ENCODE results near the gene RHCE. TPM values are rescaled to one million over a fixed set of nuclear protein-coding genes. Genes with fewer than 3 reads are reported as not detected.
"Not testable (repeated sequence)": the region's sequence is repeated elsewhere in the genome, so short reads cannot be mapped to it uniquely, and the experiment has no call there.

RHCE gene
- total RNA-seq, 8 experiments from 2014 or later, result 0.27 to 11.2 (median 3.3) TPM; not detected in 1

GRCh38 chr1:25341746-25342145 lies 78.9 kb downstream of the RHCE start:
- no peak for ATAC-seq (replicated peaks in 6 of 8)
- in situ Hi-C loops (cut with MboI; ENCODE audit: low pct_unique_long_range_greater_than_20kb in 2 of 9, low sequenced_read_pairs in 9 of 9, unreplicated experiment in 9 of 9), result loop anchor here in 1 of 9 experiments (10.0 kb wide), 1 partner anchor 87 kb away; no protein-coding TSS in a partner anchor
- Histone ChIP-seq H3K4me1 (replicated peaks in 1 of 2) (peaks cover 3 to 14% of the 10 kb centered on the region in 2 donors), H3K4me3 (no peak overlapping the region), H3K27ac (no peak overlapping the region)
- 58 to 96% (median 88%) methylated on average over 1 to 6 of the region's 6 CpGs; no CpG with 5 or more reads in 1 of the 10 experiments for WGBS, 10 experiments

- in situ Hi-C loops (cut with MboI; ENCODE audit: low pct_unique_long_range_greater_than_20kb in 2 of 9, low sequenced_read_pairs in 9 of 9, unreplicated experiment in 9 of 9), result no loop called here
- WGBS, 10 experiments, result 0 to 4% (median 2%) methylated on average over 4 to 6 of the region's 6 CpGs
- Histone ChIP-seq H3K27ac (no peak overlapping the region), H3K4me1 (replicated peaks in 1 of 2) (peaks cover 3 to 14% of the 10 kb centered on the region in 2 donors), H3K4me3 (peak overlapping the region; percentile 71 to 80 (median 73))
- no peak for ATAC-seq (replicated peaks in 6 of 8)
Measured at GRCh38 chr1:25338986-25339385, 81.6 kb downstream of the RHCE start.

GRCh38 chr1:25338188-25338981 lies 82.2 kb downstream of the RHCE start, which contains the start of gene TMEM50A:
TSS of gene TMEM50A (plus strand) at chr1:25338334. CDS start at chr1:25340487, 2,153 bp downstream.
- Histone ChIP-seq H3K4me1 (replicated peaks in 1 of 2) (peaks cover 3 to 14% of the 10 kb centered on the region in 2 donors), H3K4me3 (peak within 1 kb of the TSS; percentile 71 to 83 (median 75)), H3K27ac (peak within 1 kb of the TSS; percentile 87 to 88)
- ATAC-seq (replicated peaks in 6 of 8), result peak; percentile 80 to 88 (median 86)
- WGBS, 10 experiments, result 0 to 7% (median 1%) methylated on average over 3 to 13 of the region's 75 CpGs; no CpG with 5 or more reads in 4 of the 10 experiments
- in situ Hi-C loops (cut with MboI; ENCODE audit: low pct_unique_long_range_greater_than_20kb in 2 of 9, low sequenced_read_pairs in 9 of 9, unreplicated experiment in 9 of 9), result no loop called here

- no CpG with 5 or more reads among the region's 39 CpGs for WGBS, 10 experiments
- peak; percentile 45 to 62 (median 56) for ATAC-seq (replicated peaks in 6 of 8)
- H3K4me3 ChIP-seq, result peak overlapping the region; percentile 71 to 80 (median 73)
- H3K4me1 ChIP-seq (replicated peaks in 1 of 2), result peaks cover 3 to 14% of the 10 kb centered on the region in 2 donors
- in situ Hi-C loops (cut with MboI; ENCODE audit: low pct_unique_long_range_greater_than_20kb in 2 of 9, low sequenced_read_pairs in 9 of 9, unreplicated experiment in 9 of 9); H3K27ac ChIP-seq: not testable (repeated sequence)
Measured at GRCh38 chr1:25337483-25338187, 83.0 kb downstream of the RHCE start.

- in situ Hi-C loops (cut with MboI; ENCODE audit: low pct_unique_long_range_greater_than_20kb in 2 of 9, low sequenced_read_pairs in 9 of 9, unreplicated experiment in 9 of 9); H3K27ac ChIP-seq: not testable (repeated sequence)
- 0 to 10% (median 0%) methylated on average over 1 to 2 of the region's 29 CpGs; no CpG with 5 or more reads in 6 of the 10 experiments for WGBS, 10 experiments
- Histone ChIP-seq H3K4me1 (replicated peaks in 1 of 2) (peaks cover 3 to 14% of the 10 kb centered on the region in 2 donors), H3K4me3 (peak overlapping the region; percentile 55 to 97 (median 83))
- peak; percentile 34 to 56 (median 52) for ATAC-seq (replicated peaks in 6 of 8)
Measured at GRCh38 chr1:25336922-25337354, 83.7 kb downstream of the RHCE start.

- 72% methylated on average over 4 of the region's 5 CpGs; no CpG with 5 or more reads in 9 of the 10 experiments for WGBS, 10 experiments
- in situ Hi-C loops (cut with MboI; ENCODE audit: low pct_unique_long_range_greater_than_20kb in 2 of 9, low sequenced_read_pairs in 9 of 9, unreplicated experiment in 9 of 9); H3K27ac ChIP-seq; H3K4me1 ChIP-seq (replicated peaks in 1 of 2); H3K4me3 ChIP-seq: not testable (repeated sequence)
- peak in 4 of 8 experiments; percentile 25 to 95 (median 90) for ATAC-seq (replicated peaks in 6 of 8)
Measured at GRCh38 chr1:25329950-25330349, 90.7 kb downstream of the RHCE start.

GRCh38 chr1:25329336-25329735 lies 91.3 kb downstream of the RHCE start:
- H3K4me3 ChIP-seq; H3K27ac ChIP-seq; in situ Hi-C loops (cut with MboI; ENCODE audit: low pct_unique_long_range_greater_than_20kb in 2 of 9, low sequenced_read_pairs in 9 of 9, unreplicated experiment in 9 of 9); H3K4me1 ChIP-seq (replicated peaks in 1 of 2); ATAC-seq (replicated peaks in 6 of 8): not testable (repeated sequence)
- WGBS, 10 experiments, result 93 to 94% methylated on average over 2 to 3 of the region's 5 CpGs; no CpG with 5 or more reads in 8 of the 10 experiments

GRCh38 chr1:25328791-25329185 lies 91.8 kb downstream of the RHCE start:
- ATAC-seq (replicated peaks in 6 of 8); in situ Hi-C loops (cut with MboI; ENCODE audit: low pct_unique_long_range_greater_than_20kb in 2 of 9, low sequenced_read_pairs in 9 of 9, unreplicated experiment in 9 of 9); H3K4me1 ChIP-seq (replicated peaks in 1 of 2); H3K4me3 ChIP-seq; H3K27ac ChIP-seq: not testable (repeated sequence)
- no CpG with 5 or more reads among the region's 4 CpGs for WGBS, 10 experiments

GRCh38 chr1:25327864-25328790 lies 92.5 kb downstream of the RHCE start:
- in situ Hi-C loops (cut with MboI; ENCODE audit: low pct_unique_long_range_greater_than_20kb in 2 of 9, low sequenced_read_pairs in 9 of 9, unreplicated experiment in 9 of 9), result not testable (repeated sequence)
- no CpG with 5 or more reads among the region's 17 CpGs for WGBS, 10 experiments

GRCh38 chr1:25324407-25324806 lies 96.2 kb downstream of the RHCE start:
- in situ Hi-C loops (cut with MboI; ENCODE audit: low pct_unique_long_range_greater_than_20kb in 2 of 9, low sequenced_read_pairs in 9 of 9, unreplicated experiment in 9 of 9), result not testable (repeated sequence)

More at GRCh38 chr1:25327864-25328790, 92.5 kb downstream of the RHCE start:
- H3K27ac ChIP-seq; H3K4me1 ChIP-seq (replicated peaks in 1 of 2); H3K4me3 ChIP-seq; ATAC-seq (replicated peaks in 6 of 8): not testable (repeated sequence)

GRCh38 chr1:25322127-25322526 lies 98.5 kb downstream of the RHCE start:
- in situ Hi-C loops (cut with MboI; ENCODE audit: low pct_unique_long_range_greater_than_20kb in 2 of 9, low sequenced_read_pairs in 9 of 9, unreplicated experiment in 9 of 9); H3K4me3 ChIP-seq; H3K27ac ChIP-seq; ATAC-seq (replicated peaks in 6 of 8); H3K4me1 ChIP-seq (replicated peaks in 1 of 2): not testable (repeated sequence)
- WGBS, 10 experiments, result 85% methylated on average over 6 of the region's 9 CpGs; no CpG with 5 or more reads in 9 of the 10 experiments

More at GRCh38 chr1:25324407-25324806, 96.2 kb downstream of the RHCE start:
- peak in 1 of 8 experiments; percentile 52 for ATAC-seq (replicated peaks in 6 of 8)
- H3K27ac ChIP-seq; H3K4me3 ChIP-seq; H3K4me1 ChIP-seq (replicated peaks in 1 of 2): not testable (repeated sequence)
- WGBS, 10 experiments, result no CpG with 5 or more reads among the region's 3 CpGs

GRCh38 chr1:25320314-25320938 lies 100.2 kb downstream of the RHCE start:
- ATAC-seq (replicated peaks in 6 of 8), result peak in 2 of 8 experiments; percentile 60 to 99
- WGBS, 10 experiments, result 80 to 93% (median 89%) methylated on average over 1 to 9 of the region's 9 CpGs; no CpG with 5 or more reads in 6 of the 10 experiments
- H3K4me1 ChIP-seq (replicated peaks in 1 of 2); H3K27ac ChIP-seq; in situ Hi-C loops (cut with MboI; ENCODE audit: low pct_unique_long_range_greater_than_20kb in 2 of 9, low sequenced_read_pairs in 9 of 9, unreplicated experiment in 9 of 9); H3K4me3 ChIP-seq: not testable (repeated sequence)

Measured in motor neuron (in vitro differentiated cells).